SK-N-SH (cell line): ENCODE data around the gene CNDP2. TPM values are rescaled to one million over a fixed set of nuclear protein-coding genes. Genes with fewer than 3 reads are reported as not detected.

Experiments
- CTCF ChIA-PET: fragments of 300-600, 350-600 bp; formaldehyde crosslinking; extraction: SDS; loops from one replicate; lab custom pipeline; 2021; lab: Yijun Ruan, JAX
- POLR2A ChIA-PET: fragments of 350-600 bp; sonication (Branson Sonifier 250); formaldehyde crosslinking; extraction: SDS; loops from one replicate; lab custom pipeline; 2020; ENCODE audit warnings: antibody characterized with exemption, inconsistent platforms; lab: Yijun Ruan, JAX
- DNase-seq: peaks from one replicate; pipeline ENCODE4 v3.0.0; 2012
- H2AFZ ChIP-seq: fragments of 200-600 bp; sonication (generic); 2 replicates; pipeline ENCODE4 v1.8.1; 2016; ENCODE audit warnings: antibody characterized with exemption, mild to moderate bottlenecking, low read depth
- H3F3A ChIP-seq: fragments of 200-600 bp; sonication (generic); replicated peaks from 2 replicates; pipeline ENCODE3; 2016; ENCODE audit warnings: antibody characterized with exemption, mild to moderate bottlenecking; ENCODE audit not compliant: insufficient read depth
- H3K27ac ChIP-seq, 2 experiments: fragments of 200-500 bp in 1 of 2; fragments of 200-600 bp in 1 of 2; sonication (Bioruptor generic) in 1 of 2; sonication (generic), shearing (Covaris generic) in 1 of 2; 2 replicates each; pipeline versions ENCODE4 v1.5.1 to v1.6.1; 2014 to 2016; ENCODE audit warnings: low read depth in 2 of 2, inconsistent platforms in 1 of 2, low read length in 1 of 2, mild to moderate bottlenecking in 1 of 2, mixed read lengths in 1 of 2
- H3K27me3 ChIP-seq: fragments of 200-600 bp; sonication (generic), shearing (Covaris generic); 2 replicates; pipeline ENCODE4 v1.6.1; 2016; ENCODE audit warnings: mixed run types; ENCODE audit not compliant: insufficient read depth
- H3K36me3 ChIP-seq, 2 experiments: fragments of 200-500 bp in 1 of 2; fragments of 200-600 bp in 1 of 2; sonication (Bioruptor generic) in 1 of 2; sonication (generic) in 1 of 2; replicated peaks in 1 of 2; 2 replicates each; pipeline versions ENCODE3 to v1.5.1; 2014 to 2016; ENCODE audit warnings: low read length in 1 of 2, mild to moderate bottlenecking in 1 of 2; ENCODE audit not compliant: insufficient read depth in 2 of 2, control insufficient read depth in 1 of 2
- H3K4me1 ChIP-seq, 2 experiments: fragments of 200-500 bp in 1 of 2; fragments of 200-600 bp in 1 of 2; sonication (Bioruptor generic) in 1 of 2; sonication (generic), shearing (Covaris generic) in 1 of 2; 2 replicates each; pipeline versions ENCODE4 v1.5.1 to v1.6.1; 2014 to 2016; ENCODE audit warnings: low read depth in 1 of 2, low read length in 1 of 2, mixed run types in 1 of 2; ENCODE audit not compliant: insufficient read depth in 2 of 2, control insufficient read depth in 1 of 2
- H3K4me2 ChIP-seq: fragments of 200-600 bp; sonication (generic), shearing (Covaris generic); 2 replicates; pipeline ENCODE4 v1.6.1; 2017; ENCODE audit warnings: mixed run types
- H3K4me3 ChIP-seq, 2 experiments: fragments of 200-500 bp in 1 of 2; fragments of 200-600 bp in 1 of 2; sonication (Bioruptor generic) in 1 of 2; sonication (generic), shearing (Covaris generic) in 1 of 2; 2 replicates each; pipeline versions ENCODE4 v1.5.1 to v1.8.1; 2014 to 2016; ENCODE audit warnings: low read depth in 2 of 2, inconsistent platforms in 1 of 2, low read length in 1 of 2, mild to moderate bottlenecking in 1 of 2, mixed read lengths in 1 of 2, moderate library complexity in 1 of 2
- H3K79me2 ChIP-seq: fragments of 200-600 bp; sonication (generic); 2 replicates; pipeline ENCODE4 v1.8.1; 2017; ENCODE audit warnings: mild to moderate bottlenecking; ENCODE audit not compliant: insufficient read depth
- H3K9ac ChIP-seq: fragments of 200-600 bp; sonication (generic); 2 replicates; pipeline ENCODE4 v1.6.1; 2017; ENCODE audit warnings: mixed run types
- H3K9me2 ChIP-seq: fragments of 200-600 bp; sonication (generic); 2 replicates; pipeline ENCODE4 v1.6.1; 2017; ENCODE audit warnings: mixed run types
- H3K9me3 ChIP-seq: fragments of 200-600 bp; sonication (generic); 2 replicates; pipeline ENCODE4 v1.6.1; 2017; ENCODE audit warnings: mixed run types, mild to moderate bottlenecking, moderate library complexity
- H4K20me1 ChIP-seq: fragments of 200-600 bp; sonication (generic); 2 replicates; pipeline ENCODE4 v1.6.1; 2017; ENCODE audit warnings: mild to moderate bottlenecking, mixed run types; ENCODE audit not compliant: insufficient read depth
- CHD2 ChIP-seq: fragments of 150-350 bp; IDR thresholded peaks from 2 replicates; pipeline ENCODE4 v1.6.1; 2018; ENCODE audit warnings: low read length; ENCODE audit not compliant: partially characterized antibody
- CTCF ChIP-seq: fragments of 200-600 bp; sonication (generic); IDR thresholded peaks from 2 replicates; pipeline ENCODE4 v1.6.1; 2017; ENCODE audit warnings: antibody characterized with exemption, mild to moderate bottlenecking, moderate library complexity
- FOSL2 ChIP-seq: IDR thresholded peaks from 2 replicates; pipeline ENCODE4 v1.4.0; 2012; ENCODE audit warnings: low read depth, mild to moderate bottlenecking, moderate library complexity, borderline replicate concordance
- GATA2 ChIP-seq: sonication (generic); formaldehyde crosslinking; IDR thresholded peaks from 2 replicates; pipeline ENCODE4 v1.5.0; 2020; ENCODE audit warnings: mild to moderate bottlenecking, missing genetic modification reagents
- IRF3 ChIP-seq: fragments of 150-350 bp; IDR thresholded peaks from 2 replicates; pipeline ENCODE4 v1.6.1; 2016; ENCODE audit warnings: mild to moderate bottlenecking, low read depth, low read length
- JUND ChIP-seq: IDR thresholded peaks from 2 replicates; pipeline ENCODE4 v1.4.0; 2012
- MEF2A ChIP-seq: IDR thresholded peaks from 2 replicates; pipeline ENCODE4 v1.4.0; 2012; ENCODE audit warnings: low read depth, borderline replicate concordance
- NFIC ChIP-seq: IDR thresholded peaks from 2 replicates; pipeline ENCODE4 v1.4.0; 2012; ENCODE audit warnings: borderline replicate concordance
- PBX3 ChIP-seq: IDR thresholded peaks from 2 replicates; pipeline ENCODE4; 2012
- POLR2AphosphoS5 ChIP-seq: IDR thresholded peaks from 2 replicates; pipeline ENCODE4 v1.6.1; 2012; ENCODE audit warnings: low read depth, low read length
- RCOR1 ChIP-seq: fragments of 150-350 bp; IDR thresholded peaks from 2 replicates; pipeline ENCODE4 v1.6.1; 2017; ENCODE audit warnings: antibody characterized with exemption, low read length
- REST ChIP-seq: IDR thresholded peaks from 2 replicates; pipeline ENCODE4 v1.6.1; 2012; ENCODE audit warnings: mild to moderate bottlenecking, low read depth, low read length, moderate library complexity
- RXRA ChIP-seq: IDR thresholded peaks from 2 replicates; pipeline ENCODE4 v1.4.0; 2012; ENCODE audit warnings: low read depth, mild to moderate bottlenecking, borderline replicate concordance
- SIN3A ChIP-seq: IDR thresholded peaks from 2 replicates; pipeline ENCODE4 v1.6.1; 2012; ENCODE audit warnings: low read depth, mild to moderate bottlenecking, low read length, moderate library complexity, borderline replicate concordance
- SMC3 ChIP-seq: IDR thresholded peaks from 2 replicates; pipeline ENCODE4 v1.6.1; 2012; ENCODE audit warnings: low read depth, low read length, improper control_type of control experiment
- TEAD4 ChIP-seq: IDR thresholded peaks from 2 replicates; pipeline ENCODE4 v1.4.0; 2012; ENCODE audit warnings: mild to moderate bottlenecking, borderline replicate concordance; ENCODE audit not compliant: insufficient read depth
- USF1 ChIP-seq: IDR thresholded peaks from 2 replicates; pipeline ENCODE4 v1.4.0; 2012; ENCODE audit warnings: low read depth, borderline replicate concordance
- YY1 ChIP-seq: IDR thresholded peaks from 2 replicates; pipeline ENCODE4 v1.4.0; 2012; ENCODE audit warnings: low read depth, mild to moderate bottlenecking
- ZBTB33 ChIP-seq: IDR thresholded peaks from 2 replicates; pipeline ENCODE4 v1.4.0; 2012; ENCODE audit warnings: low read depth, borderline replicate concordance
- WGBS: methylation state at CpG from one replicate; pipeline ENCODE4 v1.1.6; 2017; ENCODE audit warnings: low lambda C conversion rate; 5-methylcytosine and 5-hydroxymethylcytosine counted together
- polyA plus RNA-seq, 3 experiments: library from polyadenylated mRNA; depleted of rRNA; stranded (reverse); fragments of >200 nt; gene quantifications; 2 replicates each; pipeline ENCODE4 v1.2.3, GENCODE V29; 2012

The CNDP2 gene
- polyA plus RNA-seq, 1 of the 3 experiments (the other 2 are of a cell fraction) = 78.5 TPM

GRCh38 chr18:74540652-74541421, 44.7 kb downstream of the CNDP2 start:
- TF ChIP-seq RCOR1 (no peak), MEF2A (no peak), RXRA (no peak), SIN3A (no peak), SMC3 (no peak), TEAD4 (no peak), NFIC (no peak), JUND (no peak), POLR2AphosphoS5 (no peak), YY1 (no peak), GATA2 (CRISPR knock-in tag) (no peak), USF1 (no peak), FOSL2 (no peak), CTCF (no peak), REST (no peak), CHD2 (no peak), IRF3 (no peak), PBX3 (no peak), ZBTB33 (no peak)
- Histone ChIP-seq H3K36me3 (no peaks in the 10 kb centered on the region), H3K4me2 (no peak overlapping the region), H3K9me2 (no peaks in the 10 kb centered on the region), H3K4me1 (no peaks in the 10 kb centered on the region), H3K9me3 (no peaks in the 10 kb centered on the region), H3K27me3 (peaks cover 32% of the 10 kb centered on the region; the same call in 1 of the 2 replicates), H3K4me3 (no peak overlapping the region), H3F3A (no peaks in the 10 kb centered on the region), H3K9ac (no peak overlapping the region), H4K20me1 (no peaks in the 10 kb centered on the region), H3K27ac (no peak overlapping the region), H2AFZ (no peak overlapping the region), H3K79me2 (no peaks in the 10 kb centered on the region)
- WGBS = 20% methylated on average over 15 of the region's 20 CpGs
- no peak for DNase-seq
- CTCF ChIA-PET = interaction anchor here (0.9 to 2.2 kb wide), 3 partner anchors 9 to 11 kb away, joined by 3 to 16 read pairs (median 3); no protein-coding TSS in a partner anchor
- POLR2A ChIA-PET = no interaction called here
